Sigmoid colon (tissue), 7 donors: ENCODE measurements around the gene AFF2. TPM values are rescaled to one million over a fixed set of nuclear protein-coding genes. Genes with fewer than 3 reads are reported as not detected.

Experiments used
- DNase-seq: peaks from one replicate; pipeline ENCODE4 v3.0.0-alpha.2; 2019
- H3K27ac ChIP-seq, 4 donors: fragments of 200-600 bp; sonication (generic); one replicate each; pipeline ENCODE4 v1.5.1; 2016 to 2019; ENCODE audit warnings: mild to moderate bottlenecking in 1 of 4
- H3K27me3 ChIP-seq, 3 donors: fragments of 200-600 bp; sonication (generic); one replicate each; pipeline ENCODE4 v1.5.1; 2019; ENCODE audit warnings: mild to moderate bottlenecking in 1 of 3
- H3K36me3 ChIP-seq, 4 donors: fragments of 200-600 bp; sonication (generic); one replicate each; pipeline ENCODE4 v1.5.1; 2016 to 2019
- H3K4me1 ChIP-seq, 4 donors: fragments of 200-600 bp; sonication (generic); one replicate each; pipeline ENCODE4 v1.5.1; 2017 to 2019
- H3K4me3 ChIP-seq, 4 donors: fragments of 200-600 bp; sonication (generic); one replicate each; pipeline ENCODE4 v1.5.1; 2017 to 2019; ENCODE audit warnings: mild to moderate bottlenecking in 2 of 4, moderate library complexity in 1 of 4
- H3K9me3 ChIP-seq, 4 donors: fragments of 200-600 bp in 3 of 4; sonication (generic) in 3 of 4; one replicate each; pipeline versions ENCODE4 v1.5.1 to v1.6.1; 2013 to 2019
- CTCF ChIP-seq, 4 experiments: fragments of 450-650 bp in 3 of 4; fragments of 200-600 bp in 1 of 4; IDR thresholded peaks; one replicate each; pipeline ENCODE4 v1.5.1; 2016 to 2019; ENCODE audit warnings: antibody characterized with exemption in 4 of 4, mild to moderate bottlenecking in 3 of 4, moderate library complexity in 2 of 4
- EP300 ChIP-seq, 4 donors: sonication (generic); formaldehyde crosslinking; IDR thresholded peaks; one replicate each; pipeline ENCODE4 v1.6.1; 2017; ENCODE audit warnings: antibody characterized with exemption in 4 of 4
- POLR2A ChIP-seq, 2 donors: fragments of 450-650 bp; IDR thresholded peaks; one replicate each; pipeline ENCODE4 v1.6.1; 2016; ENCODE audit warnings: antibody characterized with exemption in 2 of 2, mild to moderate bottlenecking in 2 of 2, moderate library complexity in 2 of 2
- POLR2AphosphoS5 ChIP-seq, 4 donors: sonication (generic); formaldehyde crosslinking; IDR thresholded peaks; one replicate each; pipeline ENCODE4 v1.6.1; 2017; ENCODE audit warnings: antibody characterized with exemption in 4 of 4
- WGBS, 2 donors: extraction: QIAGEN DNeasy Blood & Tissue Kit; methylation state at CpG; one replicate each; pipeline ENCODE4 v1.1.7; 2013; 5-methylcytosine and 5-hydroxymethylcytosine counted together
- intact Hi-C: fragments of 100-400 bp; cut with DNase I; formaldehyde crosslinking; loops from one replicate; pipeline ENCODE4 v1.15.1; 2023
- polyA plus RNA-seq, 3 donors: library from polyadenylated mRNA; stranded (reverse); fragments of 200-250 nt; gene quantifications; one replicate each; pipeline ENCODE4 v1.2.3, GENCODE V29; 2013
- total RNA-seq, 4 donors: library from RNA; depleted of rRNA; stranded (reverse); fragments of >200 nt; gene quantifications; one replicate each; pipeline ENCODE4 v1.1.0, GENCODE V29; 2016
- donor health status: healthy with polysubstance abuse.
- donor health status: Bipolar disorder and iron deficiency.
- donor health status: healthy.

The AFF2 gene
- total and polyA plus RNA-seq, 7 donors = 0.27 to 1.7 (median 1.1) TPM; not detected in 2

DNA sequence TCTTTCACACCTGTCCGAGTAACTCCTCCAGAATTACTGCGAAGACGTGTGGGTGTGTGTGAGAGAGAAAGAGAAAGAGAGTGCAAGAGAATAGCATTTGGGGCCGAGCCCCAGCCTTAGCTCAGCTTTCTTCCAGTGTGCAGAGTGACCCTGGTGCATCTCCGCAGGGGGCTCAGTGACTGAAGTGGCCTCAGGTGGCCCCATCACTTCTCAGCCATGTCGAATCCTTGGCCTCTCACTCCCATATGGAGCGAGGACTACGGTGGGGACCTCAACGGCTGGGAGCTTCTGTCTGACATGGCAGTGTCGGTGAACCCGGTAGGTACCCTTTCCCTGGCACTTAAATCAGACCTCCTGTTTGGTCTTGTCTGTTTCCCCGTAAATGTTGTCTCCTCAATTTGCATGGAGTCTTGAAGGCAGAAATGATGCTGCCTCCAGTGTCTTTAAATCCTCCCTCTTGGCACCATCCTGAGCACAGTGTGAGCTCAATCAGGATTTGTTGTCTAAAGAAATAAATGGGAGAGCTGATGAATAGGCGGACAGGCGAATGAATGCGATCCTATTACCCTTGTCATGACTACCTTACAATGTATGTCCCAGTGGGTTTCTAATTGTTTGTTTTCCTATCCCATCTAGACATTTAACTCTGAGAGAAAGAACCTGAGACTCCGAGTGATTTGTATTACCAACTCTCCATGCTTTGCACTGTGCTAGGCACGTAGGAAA, 305.9 kb downstream of the AFF2 start:
- Histone ChIP-seq H3K9me3 (no peaks in the 10 kb centered on the region), H3K4me3 (no peak overlapping the region), H3K27ac (no peak overlapping the region), H3K4me1 (no peaks in the 10 kb centered on the region), H3K36me3 (no peaks in the 10 kb centered on the region), H3K27me3 (no peaks in the 10 kb centered on the region)
- DNase-seq = no peak
- TF ChIP-seq CTCF (IDR thresholded peaks at IDR 0.05) (no peak), POLR2A (IDR thresholded peaks at IDR 0.05) (no peak), EP300 (IDR thresholded peaks at IDR 0.05) (no peak), POLR2AphosphoS5 (IDR thresholded peaks at IDR 0.05) (no peak)
- intact Hi-C loops = no loop called here
- WGBS, 2 donors = 86 to 88% methylated on average over 17 of the region's 17 CpGs

- no peaks in the 10 kb centered on the region for H3K9me3 ChIP-seq
- H3K27me3 ChIP-seq = no peaks in the 10 kb centered on the region
- H3K36me3 ChIP-seq = no peaks in the 10 kb centered on the region
- intact Hi-C loops = no loop called here
- no peak for TF ChIP-seq EP300 (IDR thresholded peaks at IDR 0.05)
- no peak for TF ChIP-seq CTCF (IDR thresholded peaks at IDR 0.05)
- no peak for TF ChIP-seq POLR2AphosphoS5 (IDR thresholded peaks at IDR 0.05)
- TF ChIP-seq POLR2A (IDR thresholded peaks at IDR 0.05) = no peak
- H3K4me3 ChIP-seq = no peak overlapping the region
- H3K27ac ChIP-seq = no peak overlapping the region
- DNase-seq = no peak
- no peaks in the 10 kb centered on the region for H3K4me1 ChIP-seq
- 65% methylated on average over 6 of the region's 6 CpGs for WGBS, 2 donors
Observed at GRCh38 chrX:148808833-148809232, 308.4 kb downstream of the AFF2 start.

GRCh38 chrX:148811236-148811635, 310.8 kb downstream of the AFF2 start:
- Histone ChIP-seq H3K4me1 (no peaks in the 10 kb centered on the region), H3K27ac (no peak overlapping the region), H3K27me3 (no peaks in the 10 kb centered on the region), H3K36me3 (no peaks in the 10 kb centered on the region), H3K4me3 (no peak overlapping the region), H3K9me3 (no peaks in the 10 kb centered on the region)
- DNase-seq = no peak
- intact Hi-C loops = no loop called here
- no peak for TF ChIP-seq EP300 (IDR thresholded peaks at IDR 0.05)
- TF ChIP-seq POLR2AphosphoS5 (IDR thresholded peaks at IDR 0.05) = no peak
- no peak for TF ChIP-seq POLR2A (IDR thresholded peaks at IDR 0.05)
- no peak for TF ChIP-seq CTCF (IDR thresholded peaks at IDR 0.05)
- WGBS, 2 donors = 81 to 84% methylated on average over 5 of the region's 5 CpGs

DNA sequence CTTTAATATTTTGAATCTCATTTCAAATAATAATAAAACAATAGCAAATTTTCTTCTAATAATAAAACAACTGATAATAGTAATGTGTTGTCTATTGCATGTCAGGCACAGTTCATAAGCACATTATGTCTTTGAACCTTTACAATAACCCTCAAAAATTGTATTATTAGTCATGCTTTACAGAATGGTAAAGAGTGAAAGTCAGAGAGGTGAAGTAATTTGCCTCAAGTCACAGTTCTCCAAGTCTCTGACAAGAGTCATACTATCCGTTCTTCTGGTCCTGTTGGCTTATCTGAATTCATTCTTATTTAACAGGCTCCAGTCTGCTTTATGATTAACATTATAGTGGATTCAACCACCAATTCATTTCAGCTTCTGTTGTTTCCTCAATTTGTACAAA, 313.0 kb downstream of the AFF2 start:
- intact Hi-C loops = no loop called here
- 86 to 90% methylated on average over 1 of the region's 1 CpG for WGBS, 2 donors
- Histone ChIP-seq H3K27me3 (no peaks in the 10 kb centered on the region), H3K4me3 (no peak overlapping the region), H3K27ac (no peak overlapping the region), H3K9me3 (no peaks in the 10 kb centered on the region), H3K36me3 (no peaks in the 10 kb centered on the region), H3K4me1 (no peaks in the 10 kb centered on the region)
- TF ChIP-seq CTCF (IDR thresholded peaks at IDR 0.05) (no peak), POLR2A (IDR thresholded peaks at IDR 0.05) (no peak), POLR2AphosphoS5 (IDR thresholded peaks at IDR 0.05) (no peak), EP300 (IDR thresholded peaks at IDR 0.05) (no peak)
- no peak for DNase-seq

DNA sequence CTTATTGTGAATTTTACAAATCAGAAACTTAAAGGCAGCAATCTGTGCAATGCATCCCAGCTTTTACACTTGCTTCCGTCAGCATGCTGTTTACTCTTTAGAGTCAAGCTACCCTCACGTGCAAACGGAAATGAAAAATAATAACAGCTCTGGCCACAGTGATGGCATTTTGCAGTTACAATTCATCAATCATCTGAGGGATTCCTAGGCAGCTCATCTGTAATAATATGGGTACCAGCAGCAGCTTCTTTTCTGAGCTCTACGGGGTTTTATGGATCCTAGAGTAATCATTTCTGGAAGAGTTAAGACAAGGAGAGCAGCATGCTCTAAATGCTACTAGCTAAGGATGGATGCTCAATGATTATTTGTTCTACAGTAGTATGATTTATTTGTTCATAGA, 313.6 kb downstream of the AFF2 start:
- H3K9me3 ChIP-seq = no peaks in the 10 kb centered on the region
- H3K36me3 ChIP-seq = no peaks in the 10 kb centered on the region
- no peak overlapping the region for H3K4me3 ChIP-seq
- H3K27ac ChIP-seq = no peak overlapping the region
- no peaks in the 10 kb centered on the region for H3K4me1 ChIP-seq
- TF ChIP-seq EP300 (IDR thresholded peaks at IDR 0.05) (no peak), POLR2A (IDR thresholded peaks at IDR 0.05) (no peak), POLR2AphosphoS5 (IDR thresholded peaks at IDR 0.05) (no peak)
- DNase-seq = no peak
- intact Hi-C loops = no loop called here
- WGBS, 2 donors = 67 to 80% methylated on average over 4 of the region's 4 CpGs
- no peaks in the 10 kb centered on the region for H3K27me3 ChIP-seq
